HEK293 (cell line): Measurements from ENCODE around the gene TCF12.

ENCODE experiments used
- CTCF ChIA-PET: fragments of 350-600 bp; formaldehyde crosslinking; extraction: SDS; loops from one replicate; lab custom pipeline; 2021; ENCODE audit warnings: antibody characterized with exemption; lab: Yijun Ruan, JAX
- POLR2A ChIA-PET: fragments of 300-600 bp; formaldehyde crosslinking; extraction: SDS; loops from one replicate; lab custom pipeline; 2020; ENCODE audit warnings: antibody characterized with exemption, inconsistent platforms; lab: Yijun Ruan, JAX
- H3K27ac ChIP-seq: fragments of 200-500 bp; sonication (Bioruptor generic); 2 replicates; pipeline ENCODE4 v1.5.1; 2014; ENCODE audit warnings: low read depth, low read length, control low read depth, inconsistent platforms; ENCODE audit errors: extremely low read depth
- H3K36me3 ChIP-seq, 2 experiments: fragments of 200-500 bp in 1 of 2; sonication (Bioruptor generic) in 1 of 2; 1 replicate in 1 of 2; 2 replicates in 1 of 2; pipeline ENCODE4 v1.5.1; 2014 to 2017; ENCODE audit warnings: inconsistent platforms in 2 of 2, low read length in 2 of 2; ENCODE audit not compliant: control insufficient read depth in 2 of 2, insufficient read depth in 1 of 2
- H3K4me1 ChIP-seq: fragments of 200-500 bp; sonication (Bioruptor generic); 2 replicates; pipeline ENCODE4 v1.5.1; 2014; ENCODE audit warnings: mild to moderate bottlenecking, low read length, inconsistent platforms; ENCODE audit not compliant: control insufficient read depth, insufficient read depth
- H3K4me3 ChIP-seq: 2 replicates; pipeline ENCODE4 v1.5.1; 2011; ENCODE audit warnings: low read depth, mild to moderate bottlenecking, control low read depth, low read length, moderate library complexity
- H3K9me3 ChIP-seq: fragments of 200-500 bp; sonication (Bioruptor generic); 2 replicates; pipeline ENCODE4 v1.5.1; 2014; ENCODE audit warnings: low read depth, low read length, inconsistent platforms; ENCODE audit not compliant: control insufficient read depth, insufficient read depth
- GLI4 ChIP-seq: fragments of 450-650 bp; formaldehyde crosslinking; IDR thresholded peaks from 2 replicates; pipeline ENCODE4 v1.5.1; 2016; ENCODE audit warnings: missing biosample characterization, missing genetic modification characterization
- KLF16 ChIP-seq: fragments of 450-650 bp; formaldehyde crosslinking; IDR thresholded peaks from 2 replicates; pipeline ENCODE4 v1.5.1; 2017; ENCODE audit warnings: missing biosample characterization, missing genetic modification characterization
- KLF8 ChIP-seq: fragments of 450-650 bp; formaldehyde crosslinking; IDR thresholded peaks from 2 replicates; pipeline ENCODE4 v1.5.1; 2016; ENCODE audit warnings: missing biosample characterization, missing genetic modification characterization
- PRDM1 ChIP-seq: fragments of 450-650 bp; formaldehyde crosslinking; IDR thresholded peaks from 2 replicates; pipeline ENCODE4; 2016; ENCODE audit warnings: missing biosample characterization, missing genetic modification characterization
- RBAK ChIP-seq: fragments of 450-650 bp; formaldehyde crosslinking; IDR thresholded peaks from 2 replicates; pipeline ENCODE4 v1.5.1; 2016; ENCODE audit warnings: missing biosample characterization, missing genetic modification characterization
- ZBTB20 ChIP-seq: fragments of 450-650 bp; formaldehyde crosslinking; IDR thresholded peaks from 2 replicates; pipeline ENCODE4 v1.5.1; 2016; ENCODE audit warnings: missing biosample characterization, missing genetic modification characterization
- ZBTB8A ChIP-seq: fragments of 450-650 bp; formaldehyde crosslinking; IDR thresholded peaks from 2 replicates; pipeline ENCODE4 v1.5.1; 2016; ENCODE audit warnings: missing biosample characterization, missing genetic modification characterization
- ZFHX2 ChIP-seq: fragments of 450-650 bp; formaldehyde crosslinking; conservative IDR thresholded peaks from 2 replicates; pipeline ENCODE4 v1.5.1; 2016; ENCODE audit warnings: missing biosample characterization, missing genetic modification characterization
- ZIC2 ChIP-seq: fragments of 450-650 bp; formaldehyde crosslinking; IDR thresholded peaks from 2 replicates; pipeline ENCODE4 v1.5.1; 2016; ENCODE audit warnings: missing biosample characterization, missing genetic modification characterization
- ZNF292 ChIP-seq: fragments of 450-650 bp; formaldehyde crosslinking; IDR thresholded peaks from 2 replicates; pipeline ENCODE4 v1.5.1; 2016; ENCODE audit warnings: low read depth, missing biosample characterization, missing genetic modification characterization, borderline replicate concordance
- ZNF529 ChIP-seq: fragments of 450-650 bp; formaldehyde crosslinking; IDR thresholded peaks from 2 replicates; pipeline ENCODE4 v1.5.1; 2017; ENCODE audit warnings: missing genetic modification characterization, missing biosample characterization; ENCODE audit not compliant: insufficient replicate concordance
- ZNF549 ChIP-seq: fragments of 450-650 bp; IDR thresholded peaks from 2 replicates; pipeline ENCODE4 v1.5.1; 2018; ENCODE audit warnings: missing biosample characterization, missing genetic modification characterization, mild to moderate bottlenecking, inconsistent platforms, moderate library complexity
- ZNF596 ChIP-seq: fragments of 450-650 bp; IDR thresholded peaks from 2 replicates; pipeline ENCODE4 v1.5.0; 2018; ENCODE audit warnings: missing biosample characterization, mild to moderate bottlenecking, missing genetic modification characterization, moderate library complexity
- ZNF600 ChIP-seq: fragments of 450-650 bp; formaldehyde crosslinking; IDR thresholded peaks from 2 replicates; pipeline ENCODE4 v1.5.1; 2016; ENCODE audit warnings: missing biosample characterization, missing genetic modification characterization
- ZNF76 ChIP-seq: fragments of 450-650 bp; formaldehyde crosslinking; IDR thresholded peaks from 2 replicates; pipeline ENCODE4; 2016; ENCODE audit warnings: low read depth, missing biosample characterization, missing genetic modification characterization, borderline replicate concordance
- ZNF791 ChIP-seq: fragments of 450-650 bp; formaldehyde crosslinking; IDR thresholded peaks from 2 replicates; pipeline ENCODE4 v1.5.1; 2016; ENCODE audit warnings: missing biosample characterization, missing genetic modification characterization
- ZXDB ChIP-seq: fragments of 450-650 bp; formaldehyde crosslinking; IDR thresholded peaks from 2 replicates; pipeline ENCODE4 v1.5.1; 2016; ENCODE audit warnings: missing biosample characterization, missing genetic modification characterization
- TF ChIP-seq, protein P1 (sequence below): fragments of 450-650 bp; IDR thresholded peaks from 2 replicates; pipeline ENCODE4 v1.5.1; 2018; ENCODE audit warnings: missing biosample characterization, missing genetic modification characterization
- TF ChIP-seq, protein P2 (sequence below): fragments of 450-650 bp; formaldehyde crosslinking; IDR thresholded peaks from 2 replicates; pipeline ENCODE4 v1.5.1; 2016; ENCODE audit warnings: missing biosample characterization, missing genetic modification characterization, borderline replicate concordance
- TF ChIP-seq, protein P3 (sequence below): fragments of 450-650 bp; formaldehyde crosslinking; IDR thresholded peaks from 2 replicates; pipeline ENCODE4 v1.5.1; 2016; ENCODE audit warnings: missing biosample characterization, missing genetic modification characterization
- TF ChIP-seq, protein P4 (sequence below): fragments of 450-650 bp; formaldehyde crosslinking; IDR thresholded peaks from 2 replicates; pipeline ENCODE4 v1.5.1; 2016; ENCODE audit warnings: missing biosample characterization, missing genetic modification characterization, low read depth
- TF ChIP-seq, protein P5 (sequence below): fragments of 450-650 bp; formaldehyde crosslinking; IDR thresholded peaks from 2 replicates; pipeline ENCODE4 v1.5.1; 2016; ENCODE audit warnings: missing biosample characterization, missing genetic modification characterization
- TF ChIP-seq, protein P6 (sequence below): fragments of 450-650 bp; formaldehyde crosslinking; IDR thresholded peaks from 2 replicates; pipeline ENCODE4 v1.5.1; 2017; ENCODE audit warnings: missing biosample characterization, mild to moderate bottlenecking, missing genetic modification characterization, moderate library complexity

The TCF12 gene

DNA sequence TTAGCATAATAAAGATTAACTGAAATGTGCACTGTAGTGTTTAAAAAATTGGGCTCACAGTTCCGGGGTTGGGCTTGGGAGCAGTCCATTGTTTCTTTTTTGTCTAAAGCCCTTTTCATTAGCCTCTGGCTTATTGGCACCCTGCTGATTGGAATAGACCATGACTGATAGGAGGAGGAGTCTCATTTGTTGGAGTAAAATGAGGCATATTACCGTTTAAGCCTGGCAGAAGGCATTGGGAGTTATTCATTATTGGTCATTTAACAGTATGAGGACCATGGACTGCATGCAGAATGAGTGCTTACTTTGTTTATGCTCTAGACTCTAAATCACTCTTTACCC, 318.8 kb downstream of the TCF12 start:
- ChIA-PET CTCF (interaction anchor here (0.6 kb wide), 1 partner anchor 358 kb away, joined by 3 read pairs; no protein-coding TSS in a partner anchor), POLR2A (no interaction called here)
- Histone ChIP-seq H3K27ac (no peak overlapping the region), H3K4me3 (no peak overlapping the region), H3K9me3 (no peaks in the 10 kb centered on the region), H3K4me1 (peaks cover 17% of the 10 kb centered on the region; the same call in 1 of the 2 replicates), H3K36me3 (peaks cover 3 to 9% of the 10 kb centered on the region in 2 experiments; a peak in 2 of 3 replicates)
- 0 out of 2 replicates have a peak, but pooled peaks have one; percentile 2 for TF ChIP-seq ZNF596 (tag by site-specific recombination)
- TF ChIP-seq, protein P1, sequence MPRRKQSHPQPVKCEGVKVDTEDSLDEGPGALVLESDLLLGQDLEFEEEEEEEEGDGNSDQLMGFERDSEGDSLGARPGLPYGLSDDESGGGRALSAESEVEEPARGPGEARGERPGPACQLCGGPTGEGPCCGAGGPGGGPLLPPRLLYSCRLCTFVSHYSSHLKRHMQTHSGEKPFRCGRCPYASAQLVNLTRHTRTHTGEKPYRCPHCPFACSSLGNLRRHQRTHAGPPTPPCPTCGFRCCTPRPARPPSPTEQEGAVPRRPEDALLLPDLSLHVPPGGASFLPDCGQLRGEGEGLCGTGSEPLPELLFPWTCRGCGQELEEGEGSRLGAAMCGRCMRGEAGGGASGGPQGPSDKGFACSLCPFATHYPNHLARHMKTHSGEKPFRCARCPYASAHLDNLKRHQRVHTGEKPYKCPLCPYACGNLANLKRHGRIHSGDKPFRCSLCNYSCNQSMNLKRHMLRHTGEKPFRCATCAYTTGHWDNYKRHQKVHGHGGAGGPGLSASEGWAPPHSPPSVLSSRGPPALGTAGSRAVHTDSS: no peak
- TF ChIP-seq ZBTB8A (tag by site-specific recombination): peak; percentile 73
- no peak for TF ChIP-seq GLI4 (tag by site-specific recombination)
- TF ChIP-seq, protein P2, sequence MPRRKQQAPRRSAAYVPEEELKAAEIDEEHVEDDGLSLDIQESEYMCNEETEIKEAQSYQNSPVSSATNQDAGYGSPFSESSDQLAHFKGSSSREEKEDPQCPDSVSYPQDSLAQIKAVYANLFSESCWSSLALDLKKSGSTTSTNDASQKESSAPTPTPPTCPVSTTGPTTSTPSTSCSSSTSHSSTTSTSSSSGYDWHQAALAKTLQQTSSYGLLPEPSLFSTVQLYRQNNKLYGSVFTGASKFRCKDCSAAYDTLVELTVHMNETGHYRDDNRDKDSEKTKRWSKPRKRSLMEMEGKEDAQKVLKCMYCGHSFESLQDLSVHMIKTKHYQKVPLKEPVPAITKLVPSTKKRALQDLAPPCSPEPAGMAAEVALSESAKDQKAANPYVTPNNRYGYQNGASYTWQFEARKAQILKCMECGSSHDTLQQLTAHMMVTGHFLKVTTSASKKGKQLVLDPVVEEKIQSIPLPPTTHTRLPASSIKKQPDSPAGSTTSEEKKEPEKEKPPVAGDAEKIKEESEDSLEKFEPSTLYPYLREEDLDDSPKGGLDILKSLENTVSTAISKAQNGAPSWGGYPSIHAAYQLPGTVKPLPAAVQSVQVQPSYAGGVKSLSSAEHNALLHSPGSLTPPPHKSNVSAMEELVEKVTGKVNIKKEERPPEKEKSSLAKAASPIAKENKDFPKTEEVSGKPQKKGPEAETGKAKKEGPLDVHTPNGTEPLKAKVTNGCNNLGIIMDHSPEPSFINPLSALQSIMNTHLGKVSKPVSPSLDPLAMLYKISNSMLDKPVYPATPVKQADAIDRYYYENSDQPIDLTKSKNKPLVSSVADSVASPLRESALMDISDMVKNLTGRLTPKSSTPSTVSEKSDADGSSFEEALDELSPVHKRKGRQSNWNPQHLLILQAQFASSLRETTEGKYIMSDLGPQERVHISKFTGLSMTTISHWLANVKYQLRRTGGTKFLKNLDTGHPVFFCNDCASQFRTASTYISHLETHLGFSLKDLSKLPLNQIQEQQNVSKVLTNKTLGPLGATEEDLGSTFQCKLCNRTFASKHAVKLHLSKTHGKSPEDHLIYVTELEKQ (tag by site-specific recombination): no peak
- TF ChIP-seq ZNF549 (tag by site-specific recombination): no peak
- TF ChIP-seq, protein P3, sequence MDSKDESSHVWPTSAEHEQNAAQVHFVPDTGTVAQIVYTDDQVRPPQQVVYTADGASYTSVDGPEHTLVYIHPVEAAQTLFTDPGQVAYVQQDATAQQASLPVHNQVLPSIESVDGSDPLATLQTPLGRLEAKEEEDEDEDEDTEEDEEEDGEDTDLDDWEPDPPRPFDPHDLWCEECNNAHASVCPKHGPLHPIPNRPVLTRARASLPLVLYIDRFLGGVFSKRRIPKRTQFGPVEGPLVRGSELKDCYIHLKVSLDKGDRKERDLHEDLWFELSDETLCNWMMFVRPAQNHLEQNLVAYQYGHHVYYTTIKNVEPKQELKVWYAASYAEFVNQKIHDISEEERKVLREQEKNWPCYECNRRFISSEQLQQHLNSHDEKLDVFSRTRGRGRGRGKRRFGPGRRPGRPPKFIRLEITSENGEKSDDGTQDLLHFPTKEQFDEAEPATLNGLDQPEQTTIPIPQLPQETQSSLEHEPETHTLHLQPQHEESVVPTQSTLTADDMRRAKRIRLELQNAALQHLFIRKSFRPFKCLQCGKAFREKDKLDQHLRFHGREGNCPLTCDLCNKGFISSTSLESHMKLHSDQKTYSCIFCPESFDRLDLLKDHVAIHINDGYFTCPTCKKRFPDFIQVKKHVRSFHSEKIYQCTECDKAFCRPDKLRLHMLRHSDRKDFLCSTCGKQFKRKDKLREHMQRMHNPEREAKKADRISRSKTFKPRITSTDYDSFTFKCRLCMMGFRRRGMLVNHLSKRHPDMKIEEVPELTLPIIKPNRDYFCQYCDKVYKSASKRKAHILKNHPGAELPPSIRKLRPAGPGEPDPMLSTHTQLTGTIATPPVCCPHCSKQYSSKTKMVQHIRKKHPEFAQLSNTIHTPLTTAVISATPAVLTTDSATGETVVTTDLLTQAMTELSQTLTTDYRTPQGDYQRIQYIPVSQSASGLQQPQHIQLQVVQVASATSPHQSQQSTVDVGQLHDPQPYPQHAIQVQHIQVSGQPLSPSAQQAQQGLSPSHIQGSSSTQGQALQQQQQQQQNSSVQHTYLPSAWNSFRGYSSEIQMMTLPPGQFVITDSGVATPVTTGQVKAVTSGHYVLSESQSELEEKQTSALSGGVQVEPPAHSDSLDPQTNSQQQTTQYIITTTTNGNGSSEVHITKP (tag by site-specific recombination): peak; percentile 86
- no peak for TF ChIP-seq ZNF600
- TF ChIP-seq KLF8 (tag by site-specific recombination): no peak
- TF ChIP-seq ZNF791 (tag by site-specific recombination): no peak
- TF ChIP-seq, protein P4, sequence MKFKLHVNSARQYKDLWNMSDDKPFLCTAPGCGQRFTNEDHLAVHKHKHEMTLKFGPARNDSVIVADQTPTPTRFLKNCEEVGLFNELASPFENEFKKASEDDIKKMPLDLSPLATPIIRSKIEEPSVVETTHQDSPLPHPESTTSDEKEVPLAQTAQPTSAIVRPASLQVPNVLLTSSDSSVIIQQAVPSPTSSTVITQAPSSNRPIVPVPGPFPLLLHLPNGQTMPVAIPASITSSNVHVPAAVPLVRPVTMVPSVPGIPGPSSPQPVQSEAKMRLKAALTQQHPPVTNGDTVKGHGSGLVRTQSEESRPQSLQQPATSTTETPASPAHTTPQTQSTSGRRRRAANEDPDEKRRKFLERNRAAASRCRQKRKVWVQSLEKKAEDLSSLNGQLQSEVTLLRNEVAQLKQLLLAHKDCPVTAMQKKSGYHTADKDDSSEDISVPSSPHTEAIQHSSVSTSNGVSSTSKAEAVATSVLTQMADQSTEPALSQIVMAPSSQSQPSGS (tag by site-specific recombination): no peak
- 0 out of 2 replicates have a peak, but pooled peaks have one; percentile 1 for TF ChIP-seq ZXDB (tag by site-specific recombination)
- no peak for TF ChIP-seq ZIC2 (tag by site-specific recombination)
- no peak for TF ChIP-seq PRDM1 (tag by site-specific recombination)
- TF ChIP-seq ZBTB20 (tag by site-specific recombination): no peak
- TF ChIP-seq KLF16 (tag by site-specific recombination): no peak
- no peak for TF ChIP-seq ZNF76 (tag by site-specific recombination)
- no peak for TF ChIP-seq RBAK (tag by site-specific recombination)
- TF ChIP-seq, protein P5, sequence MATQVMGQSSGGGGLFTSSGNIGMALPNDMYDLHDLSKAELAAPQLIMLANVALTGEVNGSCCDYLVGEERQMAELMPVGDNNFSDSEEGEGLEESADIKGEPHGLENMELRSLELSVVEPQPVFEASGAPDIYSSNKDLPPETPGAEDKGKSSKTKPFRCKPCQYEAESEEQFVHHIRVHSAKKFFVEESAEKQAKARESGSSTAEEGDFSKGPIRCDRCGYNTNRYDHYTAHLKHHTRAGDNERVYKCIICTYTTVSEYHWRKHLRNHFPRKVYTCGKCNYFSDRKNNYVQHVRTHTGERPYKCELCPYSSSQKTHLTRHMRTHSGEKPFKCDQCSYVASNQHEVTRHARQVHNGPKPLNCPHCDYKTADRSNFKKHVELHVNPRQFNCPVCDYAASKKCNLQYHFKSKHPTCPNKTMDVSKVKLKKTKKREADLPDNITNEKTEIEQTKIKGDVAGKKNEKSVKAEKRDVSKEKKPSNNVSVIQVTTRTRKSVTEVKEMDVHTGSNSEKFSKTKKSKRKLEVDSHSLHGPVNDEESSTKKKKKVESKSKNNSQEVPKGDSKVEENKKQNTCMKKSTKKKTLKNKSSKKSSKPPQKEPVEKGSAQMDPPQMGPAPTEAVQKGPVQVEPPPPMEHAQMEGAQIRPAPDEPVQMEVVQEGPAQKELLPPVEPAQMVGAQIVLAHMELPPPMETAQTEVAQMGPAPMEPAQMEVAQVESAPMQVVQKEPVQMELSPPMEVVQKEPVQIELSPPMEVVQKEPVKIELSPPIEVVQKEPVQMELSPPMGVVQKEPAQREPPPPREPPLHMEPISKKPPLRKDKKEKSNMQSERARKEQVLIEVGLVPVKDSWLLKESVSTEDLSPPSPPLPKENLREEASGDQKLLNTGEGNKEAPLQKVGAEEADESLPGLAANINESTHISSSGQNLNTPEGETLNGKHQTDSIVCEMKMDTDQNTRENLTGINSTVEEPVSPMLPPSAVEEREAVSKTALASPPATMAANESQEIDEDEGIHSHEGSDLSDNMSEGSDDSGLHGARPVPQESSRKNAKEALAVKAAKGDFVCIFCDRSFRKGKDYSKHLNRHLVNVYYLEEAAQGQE: no peak
- TF ChIP-seq ZNF529 (tag by site-specific recombination): no peak
- TF ChIP-seq ZFHX2 (tag by site-specific recombination): no peak
- TF ChIP-seq, protein P6, sequence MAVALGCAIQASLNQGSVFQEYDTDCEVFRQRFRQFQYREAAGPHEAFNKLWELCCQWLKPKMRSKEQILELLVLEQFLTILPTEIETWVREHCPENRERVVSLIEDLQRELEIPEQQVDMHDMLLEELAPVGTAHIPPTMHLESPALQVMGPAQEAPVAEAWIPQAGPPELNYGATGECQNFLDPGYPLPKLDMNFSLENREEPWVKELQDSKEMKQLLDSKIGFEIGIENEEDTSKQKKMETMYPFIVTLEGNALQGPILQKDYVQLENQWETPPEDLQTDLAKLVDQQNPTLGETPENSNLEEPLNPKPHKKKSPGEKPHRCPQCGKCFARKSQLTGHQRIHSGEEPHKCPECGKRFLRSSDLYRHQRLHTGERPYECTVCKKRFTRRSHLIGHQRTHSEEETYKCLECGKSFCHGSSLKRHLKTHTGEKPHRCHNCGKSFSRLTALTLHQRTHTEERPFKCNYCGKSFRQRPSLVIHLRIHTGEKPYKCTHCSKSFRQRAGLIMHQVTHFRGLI (tag by site-specific recombination): peak; percentile 75
- TF ChIP-seq ZNF292 (tag by site-specific recombination): no peak
